AG09319 (cell line): ENCODE results near the gene DPP10.

Experiments
- DNase-seq: peaks from one replicate; pipeline ENCODE4 v3.0.0-alpha.2; 2010; ENCODE audit warnings: low read depth; ENCODE audit errors: extremely low read depth
- CTCF ChIP-seq: IDR thresholded peaks from 2 replicates; pipeline ENCODE4 v1.5.1; 2011; ENCODE audit warnings: low read depth, mild to moderate bottlenecking, inconsistent platforms, low read length, moderate library complexity

DPP10 gene

GRCh38 chr2:115746151-115746550, 1303.7 kb downstream of the DPP10 start:
- TF ChIP-seq CTCF: no peak
- no peak for DNase-seq

- DNase-seq: no peak
- TF ChIP-seq CTCF: no peak
Measured at GRCh38 chr2:115757286-115757685, 1314.8 kb downstream of the DPP10 start.

GRCh38 chr2:115763601-115764000, 1321.2 kb downstream of the DPP10 start:
- no peak for TF ChIP-seq CTCF
- DNase-seq: no peak

- DNase-seq: no peak
- TF ChIP-seq CTCF: no peak
Measured at GRCh38 chr2:115771516-115771915, 1329.1 kb downstream of the DPP10 start.

- DNase-seq: no peak
- no peak for TF ChIP-seq CTCF
Measured at GRCh38 chr2:115774361-115774760, 1331.9 kb downstream of the DPP10 start.

GRCh38 chr2:115779085-115779632, 1336.7 kb downstream of the DPP10 start:
- no peak for DNase-seq
- no peak for TF ChIP-seq CTCF

- no peak for TF ChIP-seq CTCF
- no peak for DNase-seq
Measured at GRCh38 chr2:115782286-115782685, 1339.8 kb downstream of the DPP10 start.
